HUES6 (cell line): ENCODE results near the gene ALX4.

Experiments
- H3K27ac ChIP-seq: 2 replicates; pipeline ENCODE4 v1.7.0; 2013; ENCODE audit warnings: low read depth, mild to moderate bottlenecking, low read length, inconsistent platforms
- H3K27me3 ChIP-seq: 2 replicates; pipeline ENCODE4 v1.6.1; 2013; ENCODE audit warnings: low read length; ENCODE audit not compliant: control insufficient read depth, insufficient read depth
- H3K36me3 ChIP-seq: 2 replicates; pipeline ENCODE4 v1.6.1; 2013; ENCODE audit warnings: low read length; ENCODE audit not compliant: control insufficient read depth, insufficient read depth
- H3K4me1 ChIP-seq: 2 replicates; pipeline ENCODE4 v1.6.1; 2013; ENCODE audit warnings: low read length; ENCODE audit not compliant: control insufficient read depth, insufficient read depth
- H3K4me3 ChIP-seq: 2 replicates; pipeline ENCODE4 v1.5.1; 2013; ENCODE audit warnings: low read depth, low read length
- H3K9ac ChIP-seq: one replicate; pipeline ENCODE4 v1.6.1; 2013; ENCODE audit warnings: mild to moderate bottlenecking, low read length
- H3K9me3 ChIP-seq: 2 replicates; pipeline ENCODE4 v1.6.1; 2013; ENCODE audit warnings: low read depth, low read length; ENCODE audit not compliant: control insufficient read depth, insufficient read depth

ALX4 gene

GRCh38 chr11:44219830-44220796 is 89.8 kb downstream of the ALX4 start:
- no peak overlapping the region for H3K27ac ChIP-seq

GRCh38 chr11:44217432-44217831 is 92.5 kb downstream of the ALX4 start:
- Histone ChIP-seq H3K9me3 (no peaks in the 10 kb centered on the region), H3K4me1 (no peaks in the 10 kb centered on the region), H3K36me3 (no peaks in the 10 kb centered on the region), H3K27me3 (no peaks in the 10 kb centered on the region), H3K27ac (no peak overlapping the region), H3K4me3 (no peak overlapping the region), H3K9ac (no peak overlapping the region)

More at GRCh38 chr11:44219830-44220796, 89.8 kb downstream of the ALX4 start:
- H3K9me3 ChIP-seq = no peaks in the 10 kb centered on the region
- H3K36me3 ChIP-seq = no peaks in the 10 kb centered on the region
- H3K4me1 ChIP-seq = no peaks in the 10 kb centered on the region
- H3K4me3 ChIP-seq = no peak overlapping the region
- no peak overlapping the region for H3K9ac ChIP-seq
- H3K27me3 ChIP-seq = no peaks in the 10 kb centered on the region

- H3K9me3 ChIP-seq = no peaks in the 10 kb centered on the region
- no peaks in the 10 kb centered on the region for H3K27me3 ChIP-seq
- no peaks in the 10 kb centered on the region for H3K36me3 ChIP-seq
- H3K4me3 ChIP-seq = no peak overlapping the region
- H3K27ac ChIP-seq = no peak overlapping the region
- H3K9ac ChIP-seq = no peak overlapping the region
- no peaks in the 10 kb centered on the region for H3K4me1 ChIP-seq
Observed at GRCh38 chr11:44213148-44213547, 96.8 kb downstream of the ALX4 start.

GRCh38 chr11:44212128-44212527 is 97.8 kb downstream of the ALX4 start:
- Histone ChIP-seq H3K4me3 (no peak overlapping the region), H3K9ac (no peak overlapping the region), H3K4me1 (no peaks in the 10 kb centered on the region), H3K36me3 (no peaks in the 10 kb centered on the region), H3K9me3 (no peaks in the 10 kb centered on the region), H3K27me3 (no peaks in the 10 kb centered on the region), H3K27ac (no peak overlapping the region)
